A673 (cell line): Measurements from ENCODE around the gene LIG3. TPM values are rescaled to one million over a fixed set of nuclear protein-coding genes. Genes with fewer than 3 reads are reported as not detected.

Experiments
- BruUV-seq: library from RNA; stranded (reverse); fragments of 400-500 nt; replicated peaks from 2 replicates; lab custom pipeline; 2021; lab: Mats Ljungman, UMichigan
- CTCF ChIA-PET: fragments of 300-600 bp; sonication (Branson Sonifier 250); formaldehyde crosslinking; loops from one replicate; lab custom pipeline; 2022; ENCODE audit warnings: antibody characterized with exemption; lab: Charles Lee
- POLR2A ChIA-PET: fragments of 300-600 bp; sonication (Branson Sonifier 250); formaldehyde crosslinking; loops from one replicate; lab custom pipeline; 2022; ENCODE audit warnings: antibody characterized with exemption; ENCODE audit not compliant: low non-redundant PET; lab: Charles Lee
- DNase-seq: peaks from one replicate; pipeline ENCODE4 v3.0.0-alpha.2; 2015; ENCODE audit warnings: low spot score
- H3K27ac ChIP-seq: fragments of 200-600 bp; sonication (generic); 2 replicates; pipeline ENCODE4 v1.5.1; 2016; ENCODE audit warnings: mixed run types, low read depth, mild to moderate bottlenecking, mixed read lengths, antibody characterized with exemption, low read length; ENCODE audit not compliant: poor library complexity, severe bottlenecking
- H3K27me3 ChIP-seq: fragments of 200-600 bp; sonication (generic); replicated peaks from 2 replicates; pipeline ENCODE4 v1.6.1; 2017; ENCODE audit warnings: mixed run types, low read depth, mild to moderate bottlenecking, mixed read lengths, antibody characterized with exemption, low read length; ENCODE audit not compliant: insufficient read depth, poor library complexity
- H3K36me3 ChIP-seq: fragments of 200-600 bp; sonication (generic); 2 replicates; pipeline ENCODE4 v1.6.1; 2016; ENCODE audit warnings: mixed run types, mild to moderate bottlenecking, mixed read lengths, antibody characterized with exemption, low read length; ENCODE audit not compliant: insufficient read depth, poor library complexity, severe bottlenecking
- H3K4me1 ChIP-seq: fragments of 200-600 bp; sonication (generic); 2 replicates; pipeline ENCODE4 v1.6.1; 2017; ENCODE audit warnings: mixed run types, mild to moderate bottlenecking, mixed read lengths, antibody characterized with exemption, low read length; ENCODE audit not compliant: insufficient read depth, poor library complexity, severe bottlenecking
- H3K4me3 ChIP-seq: fragments of 200-600 bp; sonication (generic); 2 replicates; pipeline ENCODE4 v1.5.1; 2016; ENCODE audit warnings: low read depth, mixed run types, mild to moderate bottlenecking, mixed read lengths, low read length; ENCODE audit not compliant: poor library complexity, severe bottlenecking
- H3K9me3 ChIP-seq: fragments of 200-600 bp; sonication (generic); 2 replicates; pipeline ENCODE4 v1.6.1; 2016; ENCODE audit warnings: mixed run types, low read depth, mild to moderate bottlenecking, mixed read lengths, antibody characterized with exemption, low read length; ENCODE audit not compliant: poor library complexity, severe bottlenecking
- EZH2 ChIP-seq: fragments of 200-600 bp; sonication (generic); IDR thresholded peaks from 2 replicates; pipeline ENCODE4 v1.6.1; 2017; ENCODE audit warnings: borderline replicate concordance, low read depth, mild to moderate bottlenecking, mixed read lengths, antibody characterized with exemption, low read length; ENCODE audit not compliant: poor library complexity, severe bottlenecking
- intact Hi-C: fragments of 100-400 bp; cut with micrococcal nuclease; formaldehyde crosslinking; loops from one replicate; pipeline ENCODE4 v1.10.0; 2022; ENCODE audit not compliant: unreplicated experiment
- total RNA-seq: library from RNA; stranded (reverse); gene quantifications from 2 replicates; pipeline ENCODE4 v1.2.3, GENCODE V29; 2021
- TF ChIP-seq, protein P1 (sequence below): fragments of 300-800, 200-600 bp; sonication (generic); conservative IDR thresholded peaks from 2 replicates; pipeline ENCODE4 v1.5.1; 2017; ENCODE audit warnings: low read depth, mild to moderate bottlenecking, antibody characterized with exemption, low read length, moderate library complexity, mixed read lengths

LIG3 gene
- total RNA-seq, 1 experiment from 2014 or later: 23.0 TPM

GRCh38 chr17:35053204-35053603 is 72.9 kb downstream of the LIG3 start:
- Histone ChIP-seq H3K9me3 (no peaks in the 10 kb centered on the region), H3K27ac (no peak overlapping the region), H3K36me3 (no peaks in the 10 kb centered on the region), H3K4me1 (no peaks in the 10 kb centered on the region), H3K4me3 (no peak overlapping the region), H3K27me3 (no peaks in the 10 kb centered on the region)
- POLR2A ChIA-PET: no interaction called here
- no peak for DNase-seq
- CTCF ChIA-PET: no interaction called here
- no TSS peak for BruUV-seq
- intact Hi-C loops: no loop called here
- TF ChIP-seq, protein P1, sequence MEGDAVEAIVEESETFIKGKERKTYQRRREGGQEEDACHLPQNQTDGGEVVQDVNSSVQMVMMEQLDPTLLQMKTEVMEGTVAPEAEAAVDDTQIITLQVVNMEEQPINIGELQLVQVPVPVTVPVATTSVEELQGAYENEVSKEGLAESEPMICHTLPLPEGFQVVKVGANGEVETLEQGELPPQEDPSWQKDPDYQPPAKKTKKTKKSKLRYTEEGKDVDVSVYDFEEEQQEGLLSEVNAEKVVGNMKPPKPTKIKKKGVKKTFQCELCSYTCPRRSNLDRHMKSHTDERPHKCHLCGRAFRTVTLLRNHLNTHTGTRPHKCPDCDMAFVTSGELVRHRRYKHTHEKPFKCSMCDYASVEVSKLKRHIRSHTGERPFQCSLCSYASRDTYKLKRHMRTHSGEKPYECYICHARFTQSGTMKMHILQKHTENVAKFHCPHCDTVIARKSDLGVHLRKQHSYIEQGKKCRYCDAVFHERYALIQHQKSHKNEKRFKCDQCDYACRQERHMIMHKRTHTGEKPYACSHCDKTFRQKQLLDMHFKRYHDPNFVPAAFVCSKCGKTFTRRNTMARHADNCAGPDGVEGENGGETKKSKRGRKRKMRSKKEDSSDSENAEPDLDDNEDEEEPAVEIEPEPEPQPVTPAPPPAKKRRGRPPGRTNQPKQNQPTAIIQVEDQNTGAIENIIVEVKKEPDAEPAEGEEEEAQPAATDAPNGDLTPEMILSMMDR: no peak
- no peak for TF ChIP-seq EZH2

GRCh38 chr17:35056013-35056412 is 75.7 kb downstream of the LIG3 start:
- CTCF ChIA-PET: no interaction called here
- no peaks in the 10 kb centered on the region for H3K9me3 ChIP-seq
- no TSS peak for BruUV-seq
- POLR2A ChIA-PET: no interaction called here
- intact Hi-C loops: no loop called here
- H3K27ac ChIP-seq: no peak overlapping the region
- H3K36me3 ChIP-seq: no peaks in the 10 kb centered on the region
- TF ChIP-seq, protein P1: no peak
- TF ChIP-seq EZH2: no peak
- H3K4me1 ChIP-seq: no peaks in the 10 kb centered on the region
- H3K27me3 ChIP-seq: no peaks in the 10 kb centered on the region
- peak; percentile 4 for DNase-seq
- H3K4me3 ChIP-seq: no peak overlapping the region

DNA sequence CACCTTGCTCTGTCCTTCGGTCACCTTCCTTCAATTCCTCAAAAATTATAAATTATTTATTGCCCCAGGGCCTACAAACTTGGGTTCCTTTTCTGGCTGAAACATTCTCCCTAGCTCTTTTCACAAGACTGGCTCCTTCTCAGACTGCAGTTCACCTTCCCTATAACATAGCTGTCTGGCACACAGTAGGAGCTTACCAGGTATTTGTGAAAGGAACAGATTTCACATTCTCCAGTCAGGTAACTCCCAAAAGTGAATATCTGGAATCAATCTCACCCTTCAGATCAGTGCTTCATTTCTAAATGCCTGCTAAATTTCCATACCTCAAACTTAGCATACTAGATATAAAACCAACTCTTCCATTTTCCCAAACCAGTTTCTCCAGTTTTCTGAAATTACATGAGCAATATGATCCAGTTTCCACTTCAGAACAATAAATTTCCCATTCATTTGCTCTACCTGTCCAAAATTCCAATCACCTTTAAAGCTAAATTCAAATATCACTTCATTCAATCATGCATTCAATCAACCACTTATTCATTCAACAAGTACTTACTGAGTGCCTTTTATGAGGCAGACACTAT is 77.1 kb downstream of the LIG3 start:
- Histone ChIP-seq H3K9me3 (no peaks in the 10 kb centered on the region), H3K27ac (no peak overlapping the region), H3K4me3 (no peak overlapping the region), H3K4me1 (no peaks in the 10 kb centered on the region), H3K27me3 (no peaks in the 10 kb centered on the region), H3K36me3 (no peaks in the 10 kb centered on the region)
- CTCF ChIA-PET: no interaction called here
- TF ChIP-seq EZH2: no peak
- TF ChIP-seq, protein P1: no peak
- DNase-seq: no peak
- no TSS peak for BruUV-seq
- POLR2A ChIA-PET: no interaction called here
- intact Hi-C loops: no loop called here

Other genes with a start within 250 kb of the LIG3 start
- gene CCT6B, start 19.1 kb upstream of the LIG3 start, total RNA-seq: 0.48 and 0.60 TPM in 2 replicates
- 9.1 and 10.1 TPM in 2 replicates for gene ZNF830, start 19.0 kb upstream of the LIG3 start, total RNA-seq
- 9.7 and 10.5 TPM in 2 replicates for gene RFFL, start 83.2 kb downstream of the LIG3 start, total RNA-seq
- 10.2 and 12.1 TPM in 2 replicates for gene RAD51D, start 139.3 kb downstream of the LIG3 start, total RNA-seq
- not detected in 2 replicates for gene FNDC8, start 141.1 kb downstream of the LIG3 start, total RNA-seq
- 18.1 and 23.3 TPM in 2 replicates for gene NLE1, start 161.8 kb downstream of the LIG3 start, total RNA-seq
- gene UNC45B, start 167.3 kb downstream of the LIG3 start, total RNA-seq: not detected in 2 replicates
- not detected in 2 replicates for gene SLC35G3, start 213.9 kb downstream of the LIG3 start, total RNA-seq